SJCRH30 (cell line): ENCODE measurements around the gene SLC35F4. TPM values are rescaled to one million over a fixed set of nuclear protein-coding genes. Genes with fewer than 3 reads are reported as not detected.
"Not testable (repeated sequence)": the region's sequence is repeated elsewhere in the genome, so short reads cannot be mapped to it uniquely, and the experiment has no call there.

ENCODE experiments used
- DNase-seq, 2 experiments: peaks; one replicate each; pipeline ENCODE4 v3.0.0-alpha.2; 2015 to 2020
- H3K27ac ChIP-seq: fragments of 250-450 bp; sonication (Bioruptor Pico); 2 replicates; pipeline ENCODE4 v1.5.1; 2020; ENCODE audit warnings: mild to moderate bottlenecking, moderate library complexity
- H3K27me3 ChIP-seq: fragments of 250-450 bp; sonication (Bioruptor Pico); 2 replicates; pipeline ENCODE4 v1.5.1; 2020; ENCODE audit warnings: mild to moderate bottlenecking, moderate library complexity
- H3K36me3 ChIP-seq: fragments of 250-450 bp; sonication (Bioruptor Pico); 2 replicates; pipeline ENCODE4 v1.5.1; 2020; ENCODE audit warnings: mild to moderate bottlenecking, moderate library complexity
- H3K4me1 ChIP-seq: fragments of 250-450 bp; sonication (Bioruptor Pico); 2 replicates; pipeline ENCODE4 v1.5.1; 2020; ENCODE audit warnings: mild to moderate bottlenecking, moderate library complexity
- H3K4me3 ChIP-seq: fragments of 250-450 bp; sonication (Bioruptor Pico); 2 replicates; pipeline ENCODE4 v1.5.1; 2020; ENCODE audit warnings: mild to moderate bottlenecking, moderate library complexity
- H3K9me3 ChIP-seq: fragments of 250-450 bp; sonication (Bioruptor Pico); replicated peaks from 2 replicates; pipeline ENCODE4 v1.5.1; 2020; ENCODE audit warnings: mild to moderate bottlenecking, moderate library complexity
- total RNA-seq: library from RNA; depleted of rRNA; stranded (reverse); fragments of >200 nt; shearing (Covaris generic); gene quantifications from 2 replicates; pipeline ENCODE4 v1.2.3, GENCODE V29; 2014

The SLC35F4 gene
- total RNA-seq, 1 experiment from 2014 or later: not detected

DNA sequence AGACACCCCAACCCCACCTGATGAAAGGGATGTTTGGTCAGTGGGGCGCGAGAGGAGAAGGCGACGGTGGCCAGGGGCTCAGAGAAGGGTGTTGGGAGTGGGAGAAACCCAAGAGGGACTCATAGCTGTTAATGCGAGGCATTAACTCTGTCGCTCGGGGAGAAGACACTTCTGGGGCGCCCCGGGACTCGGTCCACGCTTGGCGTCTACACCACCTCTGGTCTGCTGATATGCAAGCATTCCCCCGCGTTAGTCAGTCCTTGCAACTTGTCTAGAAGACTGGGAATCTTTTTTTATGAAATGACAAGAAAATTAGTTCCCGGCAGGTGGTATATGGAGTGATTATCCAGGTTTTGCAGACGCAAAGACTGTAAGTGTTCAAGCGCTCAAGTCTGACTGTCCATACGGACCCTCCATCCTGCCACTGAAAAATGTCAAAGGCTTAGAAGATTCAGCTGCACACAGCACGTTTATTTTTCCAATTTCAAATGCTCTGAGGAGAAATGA is 360 bp upstream of the SLC35F4 start:
- no peaks in the 10 kb centered on the region for H3K9me3 ChIP-seq
- DNase-seq: no peak
- H3K4me3 ChIP-seq: no peak overlapping the region
- H3K36me3 ChIP-seq: no peaks in the 10 kb centered on the region
- no peaks in the 10 kb centered on the region for H3K4me1 ChIP-seq
- H3K27me3 ChIP-seq: no peaks in the 10 kb centered on the region
- no peak overlapping the region for H3K27ac ChIP-seq

DNA sequence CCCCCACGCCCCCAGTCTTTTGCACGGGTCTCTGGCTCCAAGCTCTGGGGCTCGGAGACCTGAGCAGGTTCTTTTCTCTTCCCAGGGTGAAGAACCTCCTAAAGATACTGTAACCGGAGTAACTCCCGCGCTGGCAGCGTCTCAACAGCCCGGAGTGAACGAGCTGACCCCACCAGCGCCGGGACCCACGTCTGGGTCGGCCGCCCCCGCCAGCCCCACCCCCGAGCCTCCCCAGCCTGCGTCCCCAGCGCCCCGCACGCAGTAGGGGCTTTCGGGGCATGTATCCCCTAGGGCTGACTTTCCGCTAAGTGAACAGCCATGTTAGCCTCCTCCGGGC is 858 bp downstream of the SLC35F4 start:
- Histone ChIP-seq H3K36me3 (no peaks in the 10 kb centered on the region), H3K27me3 (no peaks in the 10 kb centered on the region), H3K27ac (no peak overlapping the region), H3K9me3 (no peaks in the 10 kb centered on the region), H3K4me3 (no peak overlapping the region), H3K4me1 (no peaks in the 10 kb centered on the region)
- no peak for DNase-seq

DNA sequence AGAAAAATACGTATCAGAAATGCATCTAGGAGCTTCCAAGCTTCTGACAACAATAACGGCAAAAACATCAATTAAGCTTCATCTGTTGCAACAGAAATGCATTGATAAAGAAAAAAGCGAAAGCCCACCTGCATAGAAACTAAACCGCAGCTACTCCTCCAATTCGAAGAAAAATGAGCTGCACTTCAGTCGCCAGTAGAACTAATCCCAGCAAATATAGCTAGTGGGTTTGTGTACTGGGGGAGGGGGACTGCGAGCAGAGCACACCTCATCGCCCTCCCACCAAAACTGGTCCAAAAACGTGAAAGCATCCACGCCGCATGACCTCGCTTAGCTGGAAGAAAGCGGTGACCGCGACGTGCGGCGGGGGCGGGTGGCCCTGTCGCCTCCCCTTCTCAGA is 1.2 kb downstream of the SLC35F4 start:
- H3K27me3 ChIP-seq: no peaks in the 10 kb centered on the region
- DNase-seq: no peak
- no peaks in the 10 kb centered on the region for H3K4me1 ChIP-seq
- H3K36me3 ChIP-seq: no peaks in the 10 kb centered on the region
- H3K9me3 ChIP-seq: no peaks in the 10 kb centered on the region
- no peak overlapping the region for H3K27ac ChIP-seq
- H3K4me3 ChIP-seq: no peak overlapping the region

DNA sequence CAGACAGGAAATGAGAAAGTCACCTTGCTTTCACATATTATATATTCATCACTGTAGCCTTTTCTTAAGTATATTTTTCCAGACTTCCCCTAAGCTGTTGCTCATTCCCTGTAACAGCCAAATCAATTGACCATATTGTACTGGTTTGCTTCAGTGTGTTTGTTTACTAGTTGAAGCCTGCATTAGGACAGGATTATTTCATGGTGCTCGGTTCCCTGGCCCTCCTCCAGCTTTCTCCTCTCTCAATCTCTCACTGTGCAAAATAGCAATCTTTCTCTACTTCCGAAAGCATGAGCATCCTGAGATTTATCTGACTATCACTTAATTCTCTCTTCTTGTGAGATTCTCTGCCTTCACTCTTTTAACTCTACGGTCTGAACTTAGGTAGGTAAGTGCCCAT is 2.4 kb downstream of the SLC35F4 start:
- no peak for DNase-seq
- Histone ChIP-seq H3K27ac (no peak overlapping the region), H3K9me3 (no peaks in the 10 kb centered on the region), H3K4me3 (no peak overlapping the region), H3K36me3 (no peaks in the 10 kb centered on the region), H3K27me3 (no peaks in the 10 kb centered on the region), H3K4me1 (no peaks in the 10 kb centered on the region)

DNA sequence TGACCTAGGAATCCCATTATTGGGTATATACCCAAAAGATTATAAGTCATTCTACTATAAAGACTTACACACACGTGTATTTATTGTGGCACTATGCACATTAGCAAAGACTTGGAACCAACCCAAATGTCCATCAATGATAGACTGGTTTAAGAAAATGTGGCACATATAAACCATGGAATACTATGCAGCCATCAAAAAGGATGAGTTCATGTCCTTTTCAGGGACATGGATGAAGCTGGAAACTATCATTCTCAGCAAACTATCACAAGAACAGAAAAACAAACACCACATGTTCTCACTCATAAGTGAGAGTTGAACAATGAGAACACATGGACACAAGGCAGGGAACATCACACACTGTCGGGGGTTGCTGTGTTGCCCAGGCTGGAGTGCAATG is 10.2 kb downstream of the SLC35F4 start:
- not testable (repeated sequence) for H3K4me1 ChIP-seq, H3K4me3 ChIP-seq, H3K27ac ChIP-seq, H3K36me3 ChIP-seq, H3K9me3 ChIP-seq, H3K27me3 ChIP-seq, DNase-seq

DNA sequence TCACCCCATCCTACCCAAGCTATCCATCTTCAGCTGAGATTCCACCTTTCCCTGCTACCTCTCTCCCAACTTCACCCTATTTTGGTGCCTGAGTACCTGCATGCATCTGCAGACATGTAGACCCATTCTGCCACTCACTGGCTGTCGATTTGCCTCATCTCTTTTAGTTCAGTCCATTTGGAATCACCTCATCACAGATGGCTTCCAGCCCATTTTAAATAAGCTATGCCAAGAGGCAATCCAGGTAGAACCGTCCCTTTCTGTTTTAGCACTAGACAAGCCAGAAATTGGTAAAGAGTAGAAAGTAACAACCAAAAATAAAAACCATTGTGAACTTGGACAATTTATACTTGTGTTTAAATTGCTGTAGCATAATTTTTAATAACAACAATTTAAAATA is 11.3 kb downstream of the SLC35F4 start:
- Histone ChIP-seq H3K36me3 (no peaks in the 10 kb centered on the region), H3K27ac (no peak overlapping the region)

DNA sequence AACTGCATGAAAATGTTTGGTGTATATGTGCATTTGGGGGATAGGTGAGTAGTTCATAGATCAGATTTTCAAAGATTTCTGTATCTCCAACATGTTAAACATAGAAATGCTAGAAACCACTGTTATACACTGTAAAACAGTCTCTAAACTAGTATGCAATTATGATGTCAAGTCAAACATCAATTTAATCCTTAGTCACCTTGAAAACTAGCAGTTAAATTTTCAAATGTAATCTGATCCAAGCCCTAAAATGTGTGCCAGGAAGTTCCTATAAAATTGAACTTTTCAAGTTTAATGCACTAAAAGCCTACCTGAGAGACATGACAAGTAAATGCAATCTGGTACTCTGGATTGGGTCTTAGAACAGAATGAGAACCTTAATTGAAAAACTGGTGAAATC is 14.5 kb downstream of the SLC35F4 start:
- H3K36me3 ChIP-seq: no peaks in the 10 kb centered on the region
- H3K27ac ChIP-seq: no peak overlapping the region
- H3K27me3 ChIP-seq: no peaks in the 10 kb centered on the region
- no peak overlapping the region for H3K4me3 ChIP-seq
- no peaks in the 10 kb centered on the region for H3K4me1 ChIP-seq
- DNase-seq: no peak
- H3K9me3 ChIP-seq: no peaks in the 10 kb centered on the region

More for the DNA sequence above, 11.3 kb downstream of the SLC35F4 start:
- H3K9me3 ChIP-seq: no peaks in the 10 kb centered on the region
- H3K27me3 ChIP-seq: no peaks in the 10 kb centered on the region
- no peaks in the 10 kb centered on the region for H3K4me1 ChIP-seq
- no peak overlapping the region for H3K4me3 ChIP-seq
- DNase-seq: no peak

DNA sequence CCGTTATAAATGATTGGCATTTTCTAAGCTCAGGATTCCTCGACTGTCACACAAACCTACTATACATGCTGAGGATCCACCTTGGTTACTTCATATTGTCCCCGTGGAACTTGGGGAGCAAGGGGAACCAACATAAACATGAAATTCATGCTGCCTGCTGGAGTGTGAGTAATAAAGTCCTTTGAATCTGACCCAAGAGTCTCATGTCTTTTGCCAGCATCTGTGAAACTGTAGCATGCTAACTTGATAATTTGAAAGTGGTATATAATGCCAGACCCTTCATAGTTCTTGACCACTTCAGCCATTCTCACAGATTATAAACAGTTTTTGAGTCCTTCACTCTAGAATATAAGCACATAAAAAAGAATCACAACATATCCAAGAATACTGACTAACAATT is 17.1 kb downstream of the SLC35F4 start:
- H3K4me3 ChIP-seq: no peak overlapping the region
- DNase-seq: no peak
- no peaks in the 10 kb centered on the region for H3K27me3 ChIP-seq
- no peak overlapping the region for H3K27ac ChIP-seq
- H3K9me3 ChIP-seq: no peaks in the 10 kb centered on the region
- H3K4me1 ChIP-seq: no peaks in the 10 kb centered on the region
- no peaks in the 10 kb centered on the region for H3K36me3 ChIP-seq

DNA sequence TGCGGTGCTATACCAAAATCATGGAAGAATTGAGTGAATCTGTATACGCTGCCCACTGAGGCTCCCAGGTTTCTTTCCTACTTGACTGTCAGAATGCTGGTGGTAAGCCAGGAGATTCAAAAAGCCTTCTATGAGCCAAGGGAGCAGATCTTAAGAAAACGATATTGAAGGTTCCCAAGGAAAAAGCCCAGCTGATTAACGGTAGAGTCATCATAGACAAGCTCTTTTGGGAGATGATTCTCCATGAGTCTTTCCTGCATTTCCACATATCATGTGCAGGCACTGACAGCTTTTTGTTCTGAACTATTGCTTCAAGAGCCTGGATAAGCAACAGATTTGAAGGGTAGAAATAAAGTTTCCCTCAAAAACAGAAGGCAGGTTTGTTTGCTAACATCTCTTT is 17.5 kb downstream of the SLC35F4 start:
- no peak overlapping the region for H3K27ac ChIP-seq
- H3K4me3 ChIP-seq: no peak overlapping the region
- no peaks in the 10 kb centered on the region for H3K36me3 ChIP-seq
- no peak for DNase-seq
- H3K9me3 ChIP-seq: no peaks in the 10 kb centered on the region
- no peaks in the 10 kb centered on the region for H3K4me1 ChIP-seq
- H3K27me3 ChIP-seq: no peaks in the 10 kb centered on the region

DNA sequence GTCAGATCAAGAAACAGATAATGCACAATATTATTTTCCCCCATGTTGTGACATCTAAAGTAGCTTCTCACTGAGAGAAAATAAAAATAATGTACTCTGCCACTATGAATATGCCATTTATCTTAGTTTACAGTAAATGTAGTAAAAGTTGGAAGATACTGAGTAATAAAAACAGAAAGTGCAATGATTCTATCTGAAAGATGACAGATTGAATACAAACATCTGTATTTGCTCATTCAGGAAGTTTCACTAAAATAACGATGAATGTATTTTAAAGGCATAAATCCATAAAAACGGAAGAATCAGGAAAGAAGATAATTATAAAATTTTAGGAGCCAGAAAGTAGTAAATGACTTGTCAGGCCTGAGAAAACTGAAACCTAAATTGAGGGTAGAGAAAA is 18.2 kb downstream of the SLC35F4 start:
- Histone ChIP-seq H3K36me3 (no peaks in the 10 kb centered on the region), H3K9me3 (no peaks in the 10 kb centered on the region), H3K4me1 (no peaks in the 10 kb centered on the region), H3K27ac (no peak overlapping the region), H3K4me3 (no peak overlapping the region), H3K27me3 (no peaks in the 10 kb centered on the region)
- no peak for DNase-seq

DNA sequence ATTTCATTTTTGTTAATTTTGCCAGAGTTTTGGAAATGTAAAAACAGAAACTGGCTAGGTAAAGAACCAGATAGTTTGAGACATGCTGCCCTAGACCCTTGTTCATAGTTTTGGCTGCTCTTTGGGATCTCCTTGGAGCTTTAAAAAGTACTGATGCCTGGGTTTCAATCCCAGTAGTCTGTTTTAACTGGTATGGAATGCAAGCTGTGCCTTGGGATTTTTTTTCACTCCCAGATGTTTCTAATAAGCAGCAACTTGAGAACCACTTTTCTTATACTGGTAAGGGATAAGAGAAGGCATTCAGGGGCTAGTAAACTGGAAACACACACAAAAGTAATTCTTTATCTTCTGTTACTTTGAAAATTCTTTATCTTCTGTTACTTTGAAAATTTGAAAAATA is 18.8 kb downstream of the SLC35F4 start:
- Histone ChIP-seq H3K27me3 (no peaks in the 10 kb centered on the region), H3K27ac (no peak overlapping the region), H3K9me3 (no peaks in the 10 kb centered on the region), H3K4me1 (no peaks in the 10 kb centered on the region), H3K4me3 (no peak overlapping the region), H3K36me3 (no peaks in the 10 kb centered on the region)
- DNase-seq: no peak

DNA sequence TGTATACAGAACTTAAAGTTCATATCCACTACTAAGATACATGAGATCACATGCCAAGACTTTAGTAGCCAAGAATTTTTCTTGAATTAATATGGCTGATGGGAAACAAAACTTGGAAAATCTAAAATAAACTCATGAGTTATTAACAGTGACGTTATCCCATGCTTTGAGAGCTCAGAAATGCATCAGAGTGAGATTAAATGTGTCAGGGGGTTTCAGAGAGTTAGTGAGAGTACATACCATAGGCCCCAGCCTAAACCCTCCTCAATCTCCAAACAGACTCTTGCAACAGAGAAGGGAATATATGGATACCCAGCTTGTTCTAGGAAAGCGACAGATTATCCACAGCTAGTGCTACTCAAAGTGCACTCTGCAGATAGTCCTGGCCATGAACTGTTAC is 19.3 kb downstream of the SLC35F4 start:
- DNase-seq: no peak
- no peak overlapping the region for H3K4me3 ChIP-seq
- H3K36me3 ChIP-seq: no peaks in the 10 kb centered on the region
- no peak overlapping the region for H3K27ac ChIP-seq
- no peaks in the 10 kb centered on the region for H3K9me3 ChIP-seq
- H3K27me3 ChIP-seq: no peaks in the 10 kb centered on the region
- H3K4me1 ChIP-seq: no peaks in the 10 kb centered on the region

DNA sequence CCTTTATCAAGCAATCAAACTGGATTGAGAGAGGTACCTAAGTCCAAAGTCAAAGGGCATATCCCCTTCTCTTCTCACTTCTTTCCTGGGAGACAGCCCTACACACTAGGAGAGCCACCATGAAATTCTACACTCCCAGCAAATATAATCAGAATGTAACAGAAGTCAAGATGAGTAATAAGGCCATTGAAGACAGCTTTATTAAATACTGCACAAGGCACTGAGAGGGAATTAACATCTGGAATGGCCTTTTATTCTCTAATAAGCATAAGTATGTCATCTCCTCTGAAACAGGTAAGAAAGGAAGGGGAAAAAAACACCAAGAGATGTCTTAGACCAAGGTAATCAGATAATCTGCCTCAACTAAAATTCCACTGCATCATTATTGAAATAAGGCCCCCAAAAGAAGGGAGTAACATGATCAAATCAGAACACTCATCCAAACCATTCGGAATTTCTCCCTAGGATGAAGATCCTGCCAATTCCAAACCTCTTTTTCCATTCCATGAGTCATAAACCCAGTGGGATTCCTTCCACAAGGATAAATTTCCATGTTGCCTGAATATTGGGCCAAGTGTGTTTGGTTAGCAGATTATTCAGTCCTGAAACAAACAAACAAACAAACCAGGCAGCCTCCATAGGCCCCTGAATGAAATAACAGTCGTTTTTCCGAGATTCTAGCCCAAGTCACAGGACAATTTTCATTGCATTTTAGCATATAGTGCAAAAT is 19.9 kb downstream of the SLC35F4 start:
- H3K36me3 ChIP-seq: no peaks in the 10 kb centered on the region
- H3K4me3 ChIP-seq: no peak overlapping the region
- no peaks in the 10 kb centered on the region for H3K9me3 ChIP-seq
- no peaks in the 10 kb centered on the region for H3K4me1 ChIP-seq
- DNase-seq: no peak
- no peak overlapping the region for H3K27ac ChIP-seq
- no peaks in the 10 kb centered on the region for H3K27me3 ChIP-seq

DNA sequence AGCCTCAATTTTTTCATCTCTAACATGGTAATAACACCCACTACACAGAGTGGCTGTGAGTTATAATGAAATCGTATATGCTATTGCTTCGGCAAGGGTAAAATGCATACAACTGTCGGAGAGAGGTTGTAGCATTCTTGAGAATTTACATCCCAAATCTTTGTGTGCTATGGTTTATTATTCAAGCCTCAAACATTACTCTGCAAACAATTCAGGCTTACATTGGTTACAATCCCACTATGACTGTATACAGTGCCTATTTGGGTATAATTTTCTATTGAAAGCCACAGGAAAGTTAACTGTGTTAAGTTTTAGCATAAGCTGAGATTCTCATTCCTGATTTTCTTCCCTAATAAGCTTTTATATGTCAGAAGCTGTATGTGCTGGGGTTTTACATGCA is 20.6 kb downstream of the SLC35F4 start:
- no peak overlapping the region for H3K4me3 ChIP-seq
- DNase-seq: no peak
- H3K4me1 ChIP-seq: no peaks in the 10 kb centered on the region
- no peak overlapping the region for H3K27ac ChIP-seq
- H3K9me3 ChIP-seq: no peaks in the 10 kb centered on the region
- no peaks in the 10 kb centered on the region for H3K27me3 ChIP-seq
- no peaks in the 10 kb centered on the region for H3K36me3 ChIP-seq

DNA sequence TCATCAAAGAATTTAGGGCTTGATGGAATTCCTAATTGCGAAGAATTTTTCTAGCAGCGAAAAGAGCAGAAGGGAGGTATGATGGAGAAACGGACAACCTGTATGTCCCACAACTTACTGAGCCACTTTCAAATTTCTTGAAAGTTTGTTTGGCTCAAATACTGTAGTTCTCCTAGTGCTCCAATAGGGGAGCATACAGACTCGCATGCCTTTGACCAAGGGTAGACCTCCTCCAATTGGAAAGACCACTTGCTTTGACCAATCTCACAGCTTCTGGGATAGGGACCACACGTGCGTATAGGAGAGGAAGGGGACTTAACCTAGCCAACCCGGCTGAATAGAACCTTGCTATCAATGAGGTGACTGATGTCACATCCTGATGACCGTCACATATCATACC is 28.6 kb downstream of the SLC35F4 start:
- Histone ChIP-seq H3K27ac (no peak overlapping the region), H3K36me3 (no peaks in the 10 kb centered on the region), H3K4me3 (no peak overlapping the region), H3K27me3 (no peaks in the 10 kb centered on the region), H3K4me1 (no peaks in the 10 kb centered on the region), H3K9me3 (no peaks in the 10 kb centered on the region)
- DNase-seq: no peak

DNA sequence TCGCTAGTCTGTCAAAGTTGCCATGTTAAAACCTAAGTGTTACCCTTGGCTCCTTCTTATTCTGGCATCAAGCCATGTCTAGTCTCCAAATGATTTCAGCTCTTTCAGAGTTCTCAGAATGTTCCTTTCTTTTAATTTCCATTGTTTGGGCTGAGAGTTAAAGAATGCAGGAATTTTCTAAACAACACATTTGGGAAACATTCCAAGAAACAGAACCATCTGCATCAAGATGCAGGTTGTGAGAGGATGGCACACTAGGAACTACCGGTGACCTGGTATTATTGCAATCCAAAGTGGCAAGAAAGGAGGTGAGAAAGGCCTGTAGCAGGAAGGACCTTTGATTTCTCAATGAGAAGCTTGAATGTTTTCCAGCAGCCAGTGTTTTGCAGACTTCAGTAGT is 30.1 kb downstream of the SLC35F4 start:
- no peak overlapping the region for H3K27ac ChIP-seq
- H3K27me3 ChIP-seq: no peaks in the 10 kb centered on the region
- no peaks in the 10 kb centered on the region for H3K36me3 ChIP-seq
- DNase-seq: no peak
- H3K4me3 ChIP-seq: no peak overlapping the region
- H3K9me3 ChIP-seq: no peaks in the 10 kb centered on the region
- no peaks in the 10 kb centered on the region for H3K4me1 ChIP-seq
